HTR-8/SVneo (cell line): ENCODE measurements around the gene GPA33.

Experiments
- DNase-seq: peaks from one replicate; pipeline ENCODE4 v3.0.0; 2011; ENCODE audit warnings: low spot score, mixed read lengths; ENCODE audit not compliant: insufficient read length
- FAIRE-seq: peaks from 2 replicates; lab custom pipeline; 2011; peaks lifted over from hg19 to GRCh38; lab: Jason Lieb, UNC

The GPA33 gene

GRCh38 chr1:167119696-167120095 lies 29.5 kb upstream of the GPA33 start:
- FAIRE-seq = no peak

GRCh38 chr1:167118188-167118587 lies 28.0 kb upstream of the GPA33 start:
- DNase-seq (no peak), FAIRE-seq (no peak)

More at GRCh38 chr1:167119696-167120095, 29.5 kb upstream of the GPA33 start:
- DNase-seq = no peak

- FAIRE-seq = no peak
Measured at GRCh38 chr1:167117225-167117624, 27.0 kb upstream of the GPA33 start.

GRCh38 chr1:167116174-167116573 lies 26.0 kb upstream of the GPA33 start:
- no peak for FAIRE-seq
- DNase-seq = no peak

More at GRCh38 chr1:167117225-167117624, 27.0 kb upstream of the GPA33 start:
- DNase-seq = no peak

GRCh38 chr1:167115655-167116054 lies 25.5 kb upstream of the GPA33 start:
- DNase-seq (no peak), FAIRE-seq (no peak)

- FAIRE-seq (no peak), DNase-seq (no peak)
Measured at GRCh38 chr1:167114725-167115124, 24.5 kb upstream of the GPA33 start.

- DNase-seq = no peak
- FAIRE-seq = no peak
Measured at GRCh38 chr1:167111868-167112709, 21.9 kb upstream of the GPA33 start.

- FAIRE-seq (no peak), DNase-seq (no peak)
Measured at GRCh38 chr1:167110586-167110985, 20.4 kb upstream of the GPA33 start.

- DNase-seq (no peak), FAIRE-seq (no peak)
Measured at GRCh38 chr1:167109125-167109524, 18.9 kb upstream of the GPA33 start.

- FAIRE-seq = peak; percentile 64
- DNase-seq = no peak
Measured at GRCh38 chr1:167107456-167107855, 17.3 kb upstream of the GPA33 start.

GRCh38 chr1:167106119-167106461 lies 15.9 kb upstream of the GPA33 start:
- no peak for FAIRE-seq
- DNase-seq = no peak

- no peak for DNase-seq
- FAIRE-seq = no peak
Measured at GRCh38 chr1:167105271-167106118, 15.3 kb upstream of the GPA33 start.

- DNase-seq (no peak), FAIRE-seq (no peak)
Measured at GRCh38 chr1:167104256-167104633, 14.1 kb upstream of the GPA33 start.

GRCh38 chr1:167102906-167103573 lies 12.9 kb upstream of the GPA33 start:
- DNase-seq (no peak), FAIRE-seq (no peak)

GRCh38 chr1:167101754-167102153 lies 11.6 kb upstream of the GPA33 start:
- DNase-seq (no peak), FAIRE-seq (no peak)

GRCh38 chr1:167100730-167101129 lies 10.6 kb upstream of the GPA33 start:
- DNase-seq = no peak

GRCh38 chr1:167099851-167100250 lies 9.7 kb upstream of the GPA33 start:
- FAIRE-seq (no peak), DNase-seq (no peak)

More at GRCh38 chr1:167100730-167101129, 10.6 kb upstream of the GPA33 start:
- no peak for FAIRE-seq

GRCh38 chr1:167095368-167095767 lies 5.2 kb upstream of the GPA33 start:
- DNase-seq (peak; percentile 70), FAIRE-seq (peak; percentile 71)

GRCh38 chr1:167094690-167095089 lies 4.5 kb upstream of the GPA33 start:
- no peak for FAIRE-seq
- DNase-seq = no peak

GRCh38 chr1:167093846-167094516 lies 3.8 kb upstream of the GPA33 start, which contains the start of gene STYXL2:
Gene STYXL2 (plus strand): TSS chr1:167094075. CDS start chr1:167094850, 775 bp downstream.
- no peak for DNase-seq
- no peak for FAIRE-seq
